Right atrium auricular region (tissue), 2 donors: ENCODE data around the gene ZNF74. TPM values are rescaled to one million over a fixed set of nuclear protein-coding genes. Genes with fewer than 3 reads are reported as not detected.

Source experiments
- DNase-seq: peaks from one replicate; pipeline ENCODE4 v3.0.0-alpha.2; 2019; ENCODE audit warnings: low spot score
- H3K27ac ChIP-seq, 2 donors: fragments of 200-600 bp; sonication (generic); 1 replicate in 1 of 2; 2 replicates in 1 of 2; pipeline ENCODE4 v1.5.1; 2016 to 2019
- H3K27me3 ChIP-seq, 2 donors: fragments of 200-600 bp; sonication (generic); one replicate each; pipeline versions ENCODE4 v1.5.1 to v1.6.0; 2017 to 2019
- H3K36me3 ChIP-seq: fragments of 200-600 bp; sonication (generic); one replicate; pipeline ENCODE4 v1.5.1; 2016
- H3K4me1 ChIP-seq, 2 donors: fragments of 200-600 bp; sonication (generic); one replicate each; pipeline versions ENCODE4 v1.5.1 to v1.6.0; 2017 to 2019
- H3K4me3 ChIP-seq, 2 donors: fragments of 200-600 bp; sonication (generic); 1 replicate in 1 of 2; 2 replicates in 1 of 2; pipeline ENCODE4 v1.5.1; 2017 to 2019; ENCODE audit warnings: mild to moderate bottlenecking in 1 of 2, moderate library complexity in 1 of 2
- H3K9me3 ChIP-seq, 2 donors: fragments of 200-600 bp; sonication (generic); one replicate each; pipeline ENCODE4 v1.5.1; 2019
- total RNA-seq, 2 donors: library from RNA; depleted of rRNA; stranded (reverse); fragments of >200 nt; gene quantifications; one replicate each; pipeline ENCODE4 v1.1.0, GENCODE V29; 2016
- TF ChIP-seq, protein P1 (sequence below), 2 donors: fragments of 200-600 bp; sonication (generic); IDR thresholded peaks; one replicate each; pipeline ENCODE4 v1.5.1; 2019; ENCODE audit warnings: antibody characterized with exemption in 2 of 2

The ZNF74 gene
- total RNA-seq, 2 donors from 2014 or later = 5.6 to 6.3 TPM

DNA sequence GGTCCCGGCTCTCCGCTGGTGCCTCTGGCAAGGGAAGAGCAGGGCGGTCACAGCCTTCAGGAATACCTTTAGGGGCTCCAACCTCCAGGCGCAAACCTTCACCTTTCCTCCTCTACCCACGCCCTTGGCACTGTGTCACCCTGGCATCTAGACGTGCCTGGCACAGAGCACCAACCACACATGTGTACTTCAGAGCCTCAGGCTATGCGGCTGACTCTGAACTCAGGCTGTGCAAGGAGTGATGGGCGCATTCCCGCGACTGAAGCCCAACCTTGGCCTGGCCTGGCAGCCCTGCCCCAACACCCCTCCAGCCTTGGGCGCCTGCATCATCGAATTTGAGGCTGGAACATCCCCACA, 32.3 kb downstream of the ZNF74 start:
- TF ChIP-seq, protein P1, sequence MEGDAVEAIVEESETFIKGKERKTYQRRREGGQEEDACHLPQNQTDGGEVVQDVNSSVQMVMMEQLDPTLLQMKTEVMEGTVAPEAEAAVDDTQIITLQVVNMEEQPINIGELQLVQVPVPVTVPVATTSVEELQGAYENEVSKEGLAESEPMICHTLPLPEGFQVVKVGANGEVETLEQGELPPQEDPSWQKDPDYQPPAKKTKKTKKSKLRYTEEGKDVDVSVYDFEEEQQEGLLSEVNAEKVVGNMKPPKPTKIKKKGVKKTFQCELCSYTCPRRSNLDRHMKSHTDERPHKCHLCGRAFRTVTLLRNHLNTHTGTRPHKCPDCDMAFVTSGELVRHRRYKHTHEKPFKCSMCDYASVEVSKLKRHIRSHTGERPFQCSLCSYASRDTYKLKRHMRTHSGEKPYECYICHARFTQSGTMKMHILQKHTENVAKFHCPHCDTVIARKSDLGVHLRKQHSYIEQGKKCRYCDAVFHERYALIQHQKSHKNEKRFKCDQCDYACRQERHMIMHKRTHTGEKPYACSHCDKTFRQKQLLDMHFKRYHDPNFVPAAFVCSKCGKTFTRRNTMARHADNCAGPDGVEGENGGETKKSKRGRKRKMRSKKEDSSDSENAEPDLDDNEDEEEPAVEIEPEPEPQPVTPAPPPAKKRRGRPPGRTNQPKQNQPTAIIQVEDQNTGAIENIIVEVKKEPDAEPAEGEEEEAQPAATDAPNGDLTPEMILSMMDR (IDR thresholded peaks at IDR 0.05) = no peak
- H3K36me3 ChIP-seq = peaks cover 3% of the 10 kb centered on the region
- peaks cover 0 to 57% of the 10 kb centered on the region in 2 donors for H3K4me1 ChIP-seq
- H3K4me3 ChIP-seq = peak overlapping the region in 1 of 2 donors; percentile 36
- no peak overlapping the region for H3K27ac ChIP-seq
- H3K27me3 ChIP-seq = peaks cover 0 to 12% of the 10 kb centered on the region in 2 donors
- no peak for DNase-seq
- no peaks in the 10 kb centered on the region for H3K9me3 ChIP-seq

- TF ChIP-seq, protein P1 (IDR thresholded peaks at IDR 0.05) = no peak
- peaks cover 0 to 12% of the 10 kb centered on the region in 2 donors for H3K27me3 ChIP-seq
Measured at GRCh38 chr22:20427104-20427944, 33.4 kb downstream of the ZNF74 start.

DNA sequence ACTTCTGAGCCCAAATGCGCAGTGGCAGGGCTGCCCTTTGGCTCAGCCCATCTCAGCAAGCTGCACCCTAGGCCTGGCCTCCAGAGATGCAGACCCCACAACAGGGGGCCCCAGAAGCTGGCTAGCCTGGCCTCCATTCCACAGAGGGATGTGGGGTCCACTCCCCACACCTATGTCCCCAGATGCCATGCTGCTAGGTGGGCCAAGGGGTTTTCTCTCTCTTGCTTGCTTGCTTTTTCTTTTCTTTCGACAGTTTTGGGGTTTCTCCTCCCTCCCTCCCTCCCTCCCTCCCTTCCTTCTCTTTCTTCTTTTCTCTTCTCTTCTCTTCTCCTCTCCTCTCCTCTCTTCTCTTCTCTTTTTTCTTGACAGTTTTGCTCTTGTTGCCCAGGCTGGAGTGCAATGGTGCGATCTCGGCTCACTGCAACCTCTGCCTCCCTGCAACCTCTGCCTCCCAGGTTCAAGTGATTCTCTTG, 34.0 kb downstream of the ZNF74 start:
- no peak overlapping the region for H3K27ac ChIP-seq
- peaks cover 0 to 12% of the 10 kb centered on the region in 2 donors for H3K27me3 ChIP-seq
- H3K4me1 ChIP-seq = peaks cover 0 to 59% of the 10 kb centered on the region in 2 donors
- no peak for DNase-seq
- peaks cover 3% of the 10 kb centered on the region for H3K36me3 ChIP-seq
- TF ChIP-seq, protein P1 (IDR thresholded peaks at IDR 0.05) = no peak
- H3K9me3 ChIP-seq = no peaks in the 10 kb centered on the region
- H3K4me3 ChIP-seq = no peak overlapping the region

More at GRCh38 chr22:20427104-20427944, 33.4 kb downstream of the ZNF74 start:
- peaks cover 0 to 63% of the 10 kb centered on the region in 2 donors for H3K4me1 ChIP-seq
- DNase-seq = no peak
- peaks cover 3% of the 10 kb centered on the region for H3K36me3 ChIP-seq
- no peak overlapping the region for H3K4me3 ChIP-seq
- H3K27ac ChIP-seq = no peak overlapping the region
- H3K9me3 ChIP-seq = no peaks in the 10 kb centered on the region

- Histone ChIP-seq H3K36me3 (peaks cover 3% of the 10 kb centered on the region), H3K4me3 (peak overlapping the region in 1 of 2 donors; percentile 45), H3K27ac (no peak overlapping the region), H3K9me3 (no peaks in the 10 kb centered on the region), H3K27me3 (peaks cover 0 to 12% of the 10 kb centered on the region in 2 donors), H3K4me1 (peaks cover 0 to 52% of the 10 kb centered on the region in 2 donors)
- DNase-seq = no peak
- TF ChIP-seq, protein P1 (IDR thresholded peaks at IDR 0.05) = no peak
Measured at GRCh38 chr22:20428496-20429253, 34.7 kb downstream of the ZNF74 start.

DNA sequence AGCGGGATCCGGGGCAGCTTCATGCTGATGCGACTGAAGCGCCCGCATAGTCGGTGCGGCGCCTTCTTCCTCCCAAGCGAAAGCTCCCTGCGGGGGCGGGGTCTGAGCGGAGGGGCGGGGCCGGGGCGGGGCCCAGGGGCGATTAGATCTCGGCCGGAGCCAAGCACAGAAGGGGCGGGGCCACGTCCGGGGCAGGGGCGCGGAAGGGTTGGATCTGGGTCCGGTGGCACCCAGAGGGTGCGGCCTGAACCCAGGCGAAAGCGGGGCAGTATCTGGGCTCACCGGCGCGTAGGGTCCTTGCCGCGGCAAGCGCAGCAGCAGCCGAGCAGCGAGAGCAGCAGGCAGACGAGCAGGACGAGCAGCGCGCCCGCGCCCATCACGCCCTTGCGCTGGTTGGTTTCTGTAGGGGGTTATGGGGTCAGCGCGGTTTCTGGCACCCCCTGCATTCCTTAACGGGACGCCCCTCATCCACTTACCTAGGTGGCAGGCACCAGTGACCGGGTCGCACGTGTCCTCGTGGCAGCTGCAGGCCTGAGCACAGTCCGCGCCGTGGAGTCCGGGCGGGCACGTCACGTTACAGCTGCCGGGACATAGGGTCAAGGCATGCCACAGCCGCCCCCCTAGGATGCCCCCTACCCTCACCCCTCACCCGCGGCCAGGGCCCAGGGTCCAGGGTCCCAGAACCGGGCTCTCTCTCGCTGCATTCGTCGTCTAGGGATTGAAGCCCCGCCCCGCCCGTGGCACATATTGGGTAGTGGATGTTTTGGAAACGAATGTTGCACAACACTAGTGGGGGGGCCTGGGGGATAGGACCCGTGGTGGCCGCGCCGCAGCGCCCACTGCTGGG, 35.5 kb downstream of the ZNF74 start:
- Histone ChIP-seq H3K4me1 (peaks cover 0 to 44% of the 10 kb centered on the region in 2 donors), H3K27ac (no peak overlapping the region), H3K9me3 (no peaks in the 10 kb centered on the region), H3K4me3 (peak overlapping the region; percentile 3 to 45), H3K27me3 (peaks cover 0 to 12% of the 10 kb centered on the region in 2 donors), H3K36me3 (peaks cover 3% of the 10 kb centered on the region)
- TF ChIP-seq, protein P1 (IDR thresholded peaks at IDR 0.05) = no peak
- DNase-seq = peak; percentile 56
